IPS-15b (cell line): ENCODE measurements around the gene TBC1D22A.

Source experiments
- H3K27me3 ChIP-seq: one replicate; pipeline ENCODE4 v1.6.1; 2013; ENCODE audit warnings: low read length; ENCODE audit not compliant: control insufficient read depth, insufficient read depth
- H3K36me3 ChIP-seq: one replicate; pipeline ENCODE4 v1.6.1; 2013; ENCODE audit warnings: low read length; ENCODE audit not compliant: control insufficient read depth, insufficient read depth
- H3K4me1 ChIP-seq: one replicate; pipeline ENCODE4 v1.6.1; 2013; ENCODE audit warnings: mild to moderate bottlenecking, low read length; ENCODE audit not compliant: control insufficient read depth, insufficient read depth
- H3K4me3 ChIP-seq: one replicate; pipeline ENCODE4 v1.5.1; 2013; ENCODE audit warnings: low read depth, low read length
- H3K9ac ChIP-seq: one replicate; pipeline ENCODE4 v1.6.1; 2013; ENCODE audit warnings: low read depth, mild to moderate bottlenecking, low read length
- H3K9me3 ChIP-seq: one replicate; pipeline ENCODE4 v1.6.1; 2013; ENCODE audit warnings: mild to moderate bottlenecking, low read length; ENCODE audit not compliant: control insufficient read depth, insufficient read depth

TBC1D22A gene

DNA sequence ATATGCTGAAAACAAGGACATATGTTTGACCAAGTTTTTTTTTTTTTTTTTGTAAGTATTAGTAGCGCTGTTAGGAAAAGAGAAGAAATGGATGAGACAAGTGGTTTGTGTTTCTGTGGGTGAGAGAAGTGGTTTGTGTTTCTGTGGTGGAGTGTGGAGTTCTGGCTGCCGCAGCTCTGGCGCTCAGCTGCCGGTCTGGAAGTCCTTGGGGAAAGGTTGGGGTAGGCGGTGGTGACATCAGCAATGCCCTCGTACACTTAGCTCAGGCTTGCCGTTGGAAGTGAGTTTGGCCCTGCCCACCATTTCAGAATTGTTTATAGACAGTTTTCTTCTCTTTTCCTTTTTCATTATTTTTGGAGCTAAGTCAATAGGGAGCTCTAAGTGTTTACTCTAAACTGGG lies 116.6 kb downstream of the TBC1D22A start:
- Histone ChIP-seq H3K9ac (no peak overlapping the region), H3K4me3 (no peak overlapping the region), H3K9me3 (no peaks in the 10 kb centered on the region), H3K36me3 (no peaks in the 10 kb centered on the region), H3K27me3 (no peaks in the 10 kb centered on the region), H3K4me1 (no peaks in the 10 kb centered on the region)

GRCh38 chr22:46881373-46882118 lies 119.1 kb downstream of the TBC1D22A start:
- H3K9ac ChIP-seq, result no peak overlapping the region
- no peaks in the 10 kb centered on the region for H3K36me3 ChIP-seq
- H3K9me3 ChIP-seq, result no peaks in the 10 kb centered on the region
- no peaks in the 10 kb centered on the region for H3K4me1 ChIP-seq
- H3K4me3 ChIP-seq, result no peak overlapping the region
- no peaks in the 10 kb centered on the region for H3K27me3 ChIP-seq

DNA sequence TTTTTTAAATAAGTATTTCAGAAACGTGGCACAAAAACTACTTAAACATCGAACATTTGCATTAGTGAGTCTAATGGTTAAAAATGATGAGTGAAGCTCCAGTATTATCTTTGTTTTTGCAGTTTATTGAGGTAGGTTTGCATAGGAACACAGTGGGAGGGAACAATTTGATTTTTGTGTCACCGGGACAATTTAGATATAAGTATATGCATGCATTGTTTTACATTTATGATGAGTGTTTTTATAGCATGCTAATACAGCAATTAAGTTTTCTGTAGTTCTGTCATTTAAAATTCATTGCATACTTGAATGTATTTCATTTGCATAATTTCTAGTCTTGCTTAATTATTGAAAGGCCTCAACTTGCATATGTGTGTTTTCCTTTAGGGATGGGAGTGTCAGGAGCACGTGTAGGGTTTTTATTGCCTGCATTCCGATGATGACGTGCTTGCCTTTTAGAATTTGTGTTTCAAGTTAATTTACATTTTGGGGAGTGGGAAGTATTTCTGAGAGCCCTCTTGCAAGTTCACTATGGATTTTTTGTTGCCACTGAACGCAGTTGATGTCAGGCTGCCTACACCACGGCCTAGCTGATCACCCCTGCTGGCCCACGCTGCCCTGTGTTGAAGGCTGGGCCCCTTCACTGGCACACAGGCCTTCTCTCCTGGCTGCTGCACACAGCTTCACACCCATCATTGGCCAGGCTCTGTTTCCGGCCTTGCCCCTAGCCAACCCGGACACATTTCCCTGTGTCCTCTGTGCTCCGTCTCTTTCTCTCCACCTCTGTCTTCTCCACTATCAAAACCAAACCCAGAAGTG lies 120.9 kb downstream of the TBC1D22A start:
- Histone ChIP-seq H3K4me3 (no peak overlapping the region), H3K36me3 (peaks cover under 1% of the 10 kb centered on the region), H3K9me3 (no peaks in the 10 kb centered on the region), H3K4me1 (no peaks in the 10 kb centered on the region), H3K9ac (no peak overlapping the region), H3K27me3 (no peaks in the 10 kb centered on the region)

DNA sequence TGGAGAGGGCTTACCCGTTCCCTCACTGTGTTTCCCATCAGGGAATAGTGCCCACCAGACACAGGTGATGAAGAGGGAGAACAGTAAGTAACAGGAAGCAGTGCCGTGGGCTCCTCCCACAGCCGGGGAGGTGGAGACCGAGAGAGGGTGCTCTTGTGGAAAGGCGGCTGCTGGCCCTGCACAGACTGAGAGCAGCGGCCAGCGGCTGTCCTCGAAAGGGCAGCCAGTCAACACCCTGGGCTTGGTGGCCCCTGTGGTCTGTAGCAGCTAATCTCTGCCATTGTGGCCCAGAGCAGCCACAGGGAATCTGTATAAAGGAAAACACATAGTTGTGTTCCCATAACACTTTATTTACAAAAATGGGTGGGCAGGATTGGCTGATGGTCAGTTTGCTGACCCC lies 121.9 kb downstream of the TBC1D22A start:
- Histone ChIP-seq H3K9ac (no peak overlapping the region), H3K9me3 (no peaks in the 10 kb centered on the region), H3K4me3 (no peak overlapping the region), H3K27me3 (no peaks in the 10 kb centered on the region), H3K4me1 (no peaks in the 10 kb centered on the region), H3K36me3 (peaks cover 3% of the 10 kb centered on the region)

DNA sequence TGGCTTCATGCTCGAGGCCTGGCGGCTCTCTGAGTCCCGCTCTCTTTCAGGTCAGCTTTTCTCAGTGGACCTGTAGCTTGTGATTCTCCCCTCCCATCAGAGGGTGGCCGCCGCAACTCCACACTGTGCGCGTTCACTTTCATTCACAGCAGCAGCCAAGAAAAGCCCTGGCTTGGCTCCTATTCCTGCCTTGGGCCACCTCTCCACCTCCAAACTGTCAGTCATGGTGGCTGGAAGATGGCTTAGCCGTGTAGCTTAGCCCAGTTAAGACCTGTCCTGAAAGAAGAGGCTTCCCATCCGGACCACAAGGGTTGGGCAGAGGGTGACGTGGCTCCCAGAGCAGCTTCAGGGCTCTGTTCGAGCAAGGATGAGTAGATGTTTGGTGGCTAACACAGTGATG lies 125.5 kb downstream of the TBC1D22A start:
- Histone ChIP-seq H3K4me3 (no peak overlapping the region), H3K9ac (no peak overlapping the region), H3K4me1 (no peaks in the 10 kb centered on the region), H3K9me3 (no peaks in the 10 kb centered on the region), H3K27me3 (no peaks in the 10 kb centered on the region), H3K36me3 (peaks cover 5% of the 10 kb centered on the region)

DNA sequence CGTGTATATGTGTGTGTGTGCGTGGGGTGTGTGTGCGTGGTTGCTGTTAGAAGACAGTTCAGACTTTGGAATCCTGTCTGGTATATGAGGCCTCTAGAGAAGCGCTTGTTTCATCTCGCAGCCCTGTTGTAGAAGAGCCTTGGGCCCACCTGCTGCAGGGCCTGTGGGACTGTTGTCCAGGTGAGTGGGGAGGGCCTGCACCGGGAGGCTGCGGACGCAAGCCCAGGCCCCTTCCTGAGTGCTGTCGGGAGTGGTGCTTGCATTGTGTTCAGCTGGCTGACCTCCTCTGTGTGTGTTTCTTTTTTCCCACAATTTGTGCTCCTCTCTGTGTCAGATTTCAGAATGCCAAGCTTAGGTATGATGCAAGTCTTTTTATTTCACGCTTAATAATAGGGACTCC lies 128.4 kb downstream of the TBC1D22A start:
- Histone ChIP-seq H3K4me3 (no peak overlapping the region), H3K9ac (no peak overlapping the region), H3K27me3 (no peaks in the 10 kb centered on the region), H3K9me3 (no peaks in the 10 kb centered on the region), H3K4me1 (no peaks in the 10 kb centered on the region), H3K36me3 (peaks cover 5% of the 10 kb centered on the region)

GRCh38 chr22:46891382-46891951 lies 129.0 kb downstream of the TBC1D22A start:
- Histone ChIP-seq H3K27me3 (no peaks in the 10 kb centered on the region), H3K9ac (no peak overlapping the region), H3K36me3 (peaks cover 5% of the 10 kb centered on the region), H3K9me3 (no peaks in the 10 kb centered on the region), H3K4me1 (no peaks in the 10 kb centered on the region), H3K4me3 (no peak overlapping the region)

GRCh38 chr22:46892866-46893265 lies 130.4 kb downstream of the TBC1D22A start:
- Histone ChIP-seq H3K9ac (no peak overlapping the region), H3K9me3 (no peaks in the 10 kb centered on the region), H3K4me3 (no peak overlapping the region), H3K4me1 (no peaks in the 10 kb centered on the region), H3K36me3 (peaks cover 5% of the 10 kb centered on the region), H3K27me3 (no peaks in the 10 kb centered on the region)

GRCh38 chr22:46893281-46894020 lies 131.0 kb downstream of the TBC1D22A start:
- Histone ChIP-seq H3K4me3 (no peak overlapping the region), H3K4me1 (no peaks in the 10 kb centered on the region), H3K9me3 (no peaks in the 10 kb centered on the region), H3K36me3 (peaks cover 2% of the 10 kb centered on the region), H3K9ac (no peak overlapping the region), H3K27me3 (no peaks in the 10 kb centered on the region)

DNA sequence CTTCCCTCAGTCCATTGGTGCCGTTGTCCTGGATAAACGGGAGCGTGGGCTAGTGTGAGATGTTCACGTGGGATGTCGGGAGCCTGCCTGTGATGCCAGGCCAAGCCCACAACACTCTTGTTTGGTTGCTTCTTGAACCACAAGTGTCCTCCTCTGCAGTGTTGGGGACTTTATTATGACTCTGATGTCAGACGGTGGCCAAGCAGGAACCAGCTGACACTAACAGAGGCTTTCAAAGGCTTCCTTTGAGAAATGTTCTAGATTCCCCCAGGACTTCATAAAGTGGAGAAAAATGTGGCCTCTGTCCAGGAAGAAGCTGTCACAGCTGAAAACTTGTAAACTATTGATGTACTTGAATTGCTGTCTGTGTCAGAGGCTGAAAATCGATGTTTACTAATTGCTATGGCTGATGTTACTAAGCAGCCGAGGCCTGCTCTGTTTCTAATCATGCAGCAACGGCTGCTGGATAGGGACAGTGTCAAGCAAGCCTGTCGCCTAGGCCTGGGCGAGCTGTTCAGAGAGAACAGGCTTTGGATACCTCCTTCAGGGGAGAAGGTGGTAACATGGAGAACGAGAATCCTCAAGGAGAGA lies 131.7 kb downstream of the TBC1D22A start:
- Histone ChIP-seq H3K4me1 (no peaks in the 10 kb centered on the region), H3K9me3 (no peaks in the 10 kb centered on the region), H3K27me3 (no peaks in the 10 kb centered on the region), H3K9ac (no peak overlapping the region), H3K36me3 (peaks cover 2% of the 10 kb centered on the region), H3K4me3 (no peak overlapping the region)
